ENCODE results near the gene GATA6.

The GATA6 gene

DNA sequence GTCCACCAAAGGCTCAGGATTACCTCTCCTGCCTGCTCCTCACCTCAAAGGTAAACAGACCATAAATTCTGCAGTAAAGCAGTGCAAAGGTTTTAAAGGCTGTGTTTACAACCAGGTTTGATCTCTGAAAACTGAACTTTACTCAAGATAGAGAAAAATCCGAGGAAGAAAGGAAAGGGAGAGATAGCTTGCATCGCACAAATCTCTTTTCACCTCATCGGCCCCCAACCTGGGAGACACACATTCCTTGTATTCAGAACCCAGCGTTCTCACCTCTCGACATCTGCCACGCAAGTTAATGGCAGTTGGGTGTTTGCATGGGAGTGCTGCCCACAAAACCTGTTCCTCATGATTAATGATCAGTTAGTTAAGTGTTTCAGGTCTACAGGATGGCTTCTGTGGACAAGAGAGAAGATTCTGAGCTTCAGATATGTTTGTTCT, 72.6 kb downstream of the GATA6 start:
- DNase-seq (ENCODE audit: low read depth in 2 of 2), result no peak

DNA sequence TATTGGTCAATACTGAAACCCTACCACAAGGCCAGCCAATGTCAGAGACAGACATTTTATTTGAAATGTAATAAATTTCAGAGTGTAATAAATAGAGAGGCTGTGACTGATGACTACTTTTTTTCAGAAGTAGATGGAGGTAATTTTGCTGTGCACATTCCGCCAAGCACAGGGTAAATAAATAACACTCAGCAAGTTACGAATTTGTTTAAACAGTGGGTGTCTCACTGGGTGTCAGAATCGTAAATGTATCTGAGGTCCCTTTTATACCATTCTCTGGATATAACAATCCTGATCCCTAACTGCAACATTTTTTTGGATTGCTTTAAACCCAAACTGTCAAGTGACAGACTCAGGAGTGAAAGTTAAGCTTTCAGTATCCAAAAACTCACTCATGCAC, 74.1 kb downstream of the GATA6 start:
- no peak for DNase-seq (ENCODE audit: low read depth in 2 of 2)

DNA sequence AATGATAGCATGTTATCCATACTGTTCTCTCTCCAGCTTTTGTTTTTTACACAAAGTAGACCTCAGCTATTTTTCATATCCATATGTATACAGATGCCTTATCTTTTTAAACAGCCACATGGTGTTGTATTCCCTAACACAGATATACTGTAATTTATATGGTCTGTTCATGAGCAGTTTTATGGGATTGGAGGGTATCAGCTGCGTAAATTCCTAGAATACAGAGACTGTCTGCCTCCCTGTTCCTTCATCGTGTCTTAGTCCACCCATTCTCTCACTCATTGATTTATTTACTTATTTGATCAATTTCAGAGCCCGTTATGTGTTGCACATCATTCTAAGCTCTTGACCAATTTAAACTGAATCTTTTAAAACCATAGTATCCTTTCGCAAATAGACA, 80.6 kb downstream of the GATA6 start:
- DNase-seq (ENCODE audit: low read depth in 2 of 2), result no peak

DNA sequence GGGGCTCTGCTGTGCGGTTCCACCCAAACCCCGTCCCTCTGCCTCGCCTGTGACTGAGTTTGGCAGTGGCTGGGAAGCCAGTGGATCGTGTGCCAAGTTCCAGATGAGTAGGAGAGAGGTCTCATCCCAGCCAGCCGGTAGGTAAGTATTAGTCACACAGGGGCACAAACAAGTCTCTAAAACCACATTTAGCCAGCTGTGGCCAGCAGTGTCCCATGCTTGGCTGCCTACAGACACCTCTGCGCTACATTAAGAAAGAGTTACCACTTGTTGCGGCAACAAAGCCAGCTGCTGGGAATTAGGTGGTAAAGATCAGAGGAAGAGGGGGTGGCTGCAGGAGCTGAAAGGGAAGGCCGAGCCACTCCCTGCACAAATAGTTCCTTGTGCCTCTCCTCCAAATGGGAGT, 81.2 kb downstream of the GATA6 start:
- no peak for DNase-seq (ENCODE audit: low read depth in 2 of 2)
